BE2C (cell line): ENCODE measurements around the gene IGF2. TPM values are rescaled to one million over a fixed set of nuclear protein-coding genes. Genes with fewer than 3 reads are reported as not detected.
A peak's percentile ranks its signal among the peaks of the same experiment; 100 is the strongest.

Experiments
- DNase-seq: peaks from one replicate; pipeline ENCODE4 v3.0.0-alpha.2; 2020
- H3K27me3 ChIP-seq: fragments of 250-450 bp; sonication (Bioruptor Pico); 2 replicates; pipeline ENCODE4 v1.5.1; 2020; ENCODE audit warnings: mild to moderate bottlenecking
- H3K36me3 ChIP-seq: fragments of 250-450 bp; sonication (Bioruptor Pico); 2 replicates; pipeline ENCODE4 v1.5.1; 2020; ENCODE audit warnings: mild to moderate bottlenecking
- H3K4me1 ChIP-seq: fragments of 250-450 bp; sonication (Bioruptor Pico); 2 replicates; pipeline ENCODE4 v1.5.1; 2020
- H3K4me3 ChIP-seq: 2 replicates; pipeline ENCODE4 v1.5.1; 2011; ENCODE audit warnings: low read depth, low read length
- H3K9me3 ChIP-seq: fragments of 250-450 bp; sonication (Bioruptor Pico); 2 replicates; pipeline ENCODE4 v1.5.1; 2020
- CTCF ChIP-seq: IDR thresholded peaks from 2 replicates; pipeline ENCODE4 v1.5.1; 2012; ENCODE audit warnings: mild to moderate bottlenecking, low read depth, low read length
- polyA plus RNA-seq: library from polyadenylated mRNA; unstranded; fragments of >200 nt; gene quantifications from one replicate; pipeline ENCODE4 v1.2.1, GENCODE V29; 2012; ENCODE audit warnings: low read depth, missing spikeins; ENCODE audit not compliant: insufficient read length, insufficient read depth

The IGF2 gene
- polyA plus RNA-seq = 468 TPM

- Histone ChIP-seq H3K9me3 (no peaks in the 10 kb centered on the region), H3K4me3 (peak within 1 kb of the TSS; percentile 84), H3K36me3 (peaks cover 35% of the 10 kb centered on the region), H3K27me3 (no peaks in the 10 kb centered on the region; the same call in 1 of the 2 replicates), H3K4me1 (no peaks in the 10 kb centered on the region; the same call in 1 of the 2 replicates)
- DNase-seq = peak; percentile 79
- TF ChIP-seq CTCF = no peak
Measured at GRCh38 chr11:2139123-2139521, at the start of gene IGF2. Gene IGF2, minus strand, starts transcription at chr11:2139389. Its CDS starts 3,866 bp downstream, at chr11:2135523.

- TF ChIP-seq CTCF = no peak
- Histone ChIP-seq H3K9me3 (no peaks in the 10 kb centered on the region), H3K4me1 (peaks cover 46% of the 10 kb centered on the region), H3K36me3 (no peaks in the 10 kb centered on the region), H3K27me3 (no peaks in the 10 kb centered on the region), H3K4me3 (no peak overlapping the region)
- DNase-seq = no peak
Measured at GRCh38 chr11:2188745-2189144, 49.6 kb upstream of the IGF2 start.

DNA sequence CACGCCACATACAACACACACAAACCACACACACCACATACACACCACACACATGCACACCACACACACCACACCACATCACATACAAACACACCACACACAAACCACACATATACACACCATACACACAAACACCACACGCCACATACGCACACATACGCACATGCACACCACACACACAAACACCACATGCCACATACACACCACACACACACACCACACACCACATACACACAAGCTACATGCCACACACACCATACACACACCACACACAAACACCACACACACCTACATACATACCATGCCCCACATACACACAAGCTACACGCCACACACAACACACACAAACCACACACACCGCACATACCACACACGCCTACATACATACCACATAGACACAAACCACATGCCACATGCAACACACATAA is 48.1 kb upstream of the IGF2 start:
- Histone ChIP-seq H3K9me3 (no peaks in the 10 kb centered on the region), H3K4me3 (no peak overlapping the region), H3K27me3 (no peaks in the 10 kb centered on the region), H3K4me1 (peaks cover 38% of the 10 kb centered on the region), H3K36me3 (no peaks in the 10 kb centered on the region)
- no peak for DNase-seq
- no peak for TF ChIP-seq CTCF

- Histone ChIP-seq H3K4me1 (peaks cover 33% of the 10 kb centered on the region), H3K4me3 (no peak overlapping the region), H3K9me3 (no peaks in the 10 kb centered on the region), H3K36me3 (no peaks in the 10 kb centered on the region), H3K27me3 (no peaks in the 10 kb centered on the region)
- peak; percentile 56 for TF ChIP-seq CTCF
- DNase-seq = peak; percentile 67
Measured at GRCh38 chr11:2186669-2187279, 47.6 kb upstream of the IGF2 start.

DNA sequence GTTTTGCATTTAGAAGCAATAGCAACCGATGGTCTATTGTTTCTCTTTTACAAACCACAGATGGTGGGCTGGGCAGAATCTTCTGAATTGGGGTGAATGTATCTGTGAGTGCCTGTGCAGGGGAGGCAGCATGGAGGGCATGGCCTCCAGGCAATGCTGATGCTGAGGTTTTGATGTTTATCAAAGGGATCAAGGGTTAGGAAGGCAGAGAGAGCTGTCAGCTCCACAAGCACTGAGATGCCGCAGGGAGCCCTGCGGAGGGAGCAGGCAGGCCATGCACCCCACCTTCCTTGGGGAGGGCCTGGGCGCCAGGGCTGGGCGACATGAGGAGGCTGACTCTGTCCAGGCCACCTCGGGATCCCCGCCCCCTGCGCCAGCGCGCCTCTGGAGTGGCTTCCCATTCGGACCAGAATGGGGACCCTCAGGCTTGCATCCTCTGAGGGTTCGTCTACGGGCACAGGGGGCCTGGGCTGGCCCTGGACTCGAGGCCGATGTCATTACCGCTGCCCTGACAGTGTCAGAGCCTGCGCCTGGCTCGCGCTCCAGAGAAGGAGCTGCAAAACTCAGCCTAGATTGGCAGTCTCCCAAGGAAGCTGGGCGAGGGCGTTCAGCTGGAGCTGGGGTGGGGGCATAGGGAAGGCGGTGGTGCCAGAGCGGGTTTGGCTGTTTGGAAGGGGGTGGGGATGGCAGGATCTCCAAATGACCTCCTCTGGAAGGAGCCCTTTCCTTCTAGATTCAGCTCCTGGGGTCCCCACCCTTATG is 46.3 kb upstream of the IGF2 start:
- Histone ChIP-seq H3K27me3 (no peaks in the 10 kb centered on the region), H3K4me3 (no peak overlapping the region), H3K9me3 (no peaks in the 10 kb centered on the region), H3K4me1 (peaks cover 20% of the 10 kb centered on the region), H3K36me3 (no peaks in the 10 kb centered on the region)
- no peak for TF ChIP-seq CTCF
- peak; percentile 73 for DNase-seq
